Stimulated activated CD8-positive, alpha-beta memory T cell treated with anti-CD3 and anti-CD28 coated beads, Interleukin-15, amount 100 ng/mL, for 24 hours (primary cell): ENCODE measurements around the gene ATXN7L3.
A peak's percentile ranks its signal among the peaks of the same experiment; 100 is the strongest.
"Not testable (repeated sequence)": the region's sequence is repeated elsewhere in the genome, so short reads cannot be mapped to it uniquely, and the experiment has no call there.

Experiments
- DNase-seq: peaks from one replicate; pipeline ENCODE4 v3.0.0-alpha.2; 2020; ENCODE audit warnings: low read depth

Gene ATXN7L3, protein sequence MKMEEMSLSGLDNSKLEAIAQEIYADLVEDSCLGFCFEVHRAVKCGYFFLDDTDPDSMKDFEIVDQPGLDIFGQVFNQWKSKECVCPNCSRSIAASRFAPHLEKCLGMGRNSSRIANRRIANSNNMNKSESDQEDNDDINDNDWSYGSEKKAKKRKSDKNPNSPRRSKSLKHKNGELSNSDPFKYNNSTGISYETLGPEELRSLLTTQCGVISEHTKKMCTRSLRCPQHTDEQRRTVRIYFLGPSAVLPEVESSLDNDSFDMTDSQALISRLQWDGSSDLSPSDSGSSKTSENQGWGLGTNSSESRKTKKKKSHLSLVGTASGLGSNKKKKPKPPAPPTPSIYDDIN

DNA sequence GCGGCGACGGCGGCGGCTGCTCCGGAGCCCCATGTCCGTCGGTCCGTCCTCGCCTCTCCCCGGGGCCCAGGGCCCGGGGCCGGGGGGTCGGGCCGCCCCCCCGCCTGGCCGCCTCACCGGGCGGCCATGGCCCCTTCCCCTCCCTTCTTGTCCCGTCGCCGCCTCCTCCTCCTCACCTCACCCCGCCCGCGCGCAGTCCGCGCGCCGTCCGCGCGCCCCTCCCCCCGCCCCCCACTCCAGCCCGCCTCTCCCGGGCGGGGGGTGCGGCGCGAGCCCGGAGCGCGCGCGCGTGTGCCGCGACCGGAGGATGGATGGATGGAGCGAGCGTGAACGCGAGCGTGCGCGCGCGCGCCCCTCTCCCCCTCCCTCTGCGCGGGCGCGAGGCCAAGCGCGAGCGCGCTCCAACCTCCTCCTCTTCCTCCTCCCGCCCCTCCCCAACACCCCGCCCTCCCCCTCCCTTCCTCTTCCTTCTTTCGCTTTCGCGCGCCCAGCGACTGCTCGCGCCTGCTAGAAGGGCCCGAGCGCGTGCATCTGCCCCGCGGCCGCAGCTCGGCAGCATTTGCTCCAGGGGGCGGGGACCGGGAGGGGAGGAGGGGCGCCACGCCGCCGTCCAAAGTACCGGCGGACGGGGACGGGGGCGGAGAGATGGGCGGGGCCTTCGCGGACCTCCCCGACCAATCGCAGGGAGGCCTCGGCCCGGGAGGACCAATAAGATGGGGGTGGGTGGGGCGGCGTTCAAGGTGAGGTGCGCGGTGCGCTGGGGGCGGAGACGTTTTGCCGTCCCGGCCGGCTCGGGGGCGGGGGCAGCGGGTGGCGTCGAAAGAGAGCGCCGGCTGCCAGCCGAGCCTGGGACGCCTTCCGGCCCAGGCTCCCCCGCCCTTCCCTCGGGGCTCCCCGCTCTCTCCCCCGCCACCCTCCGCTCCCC lies at the start of gene ATXN7L3:
TSS of gene ATXN7L3 (minus strand) at position 332 of the 925 bp plus-strand sequence. CDS start 1,814 bp downstream, outside the sequence.
- peak; percentile 97 for DNase-seq

DNA sequence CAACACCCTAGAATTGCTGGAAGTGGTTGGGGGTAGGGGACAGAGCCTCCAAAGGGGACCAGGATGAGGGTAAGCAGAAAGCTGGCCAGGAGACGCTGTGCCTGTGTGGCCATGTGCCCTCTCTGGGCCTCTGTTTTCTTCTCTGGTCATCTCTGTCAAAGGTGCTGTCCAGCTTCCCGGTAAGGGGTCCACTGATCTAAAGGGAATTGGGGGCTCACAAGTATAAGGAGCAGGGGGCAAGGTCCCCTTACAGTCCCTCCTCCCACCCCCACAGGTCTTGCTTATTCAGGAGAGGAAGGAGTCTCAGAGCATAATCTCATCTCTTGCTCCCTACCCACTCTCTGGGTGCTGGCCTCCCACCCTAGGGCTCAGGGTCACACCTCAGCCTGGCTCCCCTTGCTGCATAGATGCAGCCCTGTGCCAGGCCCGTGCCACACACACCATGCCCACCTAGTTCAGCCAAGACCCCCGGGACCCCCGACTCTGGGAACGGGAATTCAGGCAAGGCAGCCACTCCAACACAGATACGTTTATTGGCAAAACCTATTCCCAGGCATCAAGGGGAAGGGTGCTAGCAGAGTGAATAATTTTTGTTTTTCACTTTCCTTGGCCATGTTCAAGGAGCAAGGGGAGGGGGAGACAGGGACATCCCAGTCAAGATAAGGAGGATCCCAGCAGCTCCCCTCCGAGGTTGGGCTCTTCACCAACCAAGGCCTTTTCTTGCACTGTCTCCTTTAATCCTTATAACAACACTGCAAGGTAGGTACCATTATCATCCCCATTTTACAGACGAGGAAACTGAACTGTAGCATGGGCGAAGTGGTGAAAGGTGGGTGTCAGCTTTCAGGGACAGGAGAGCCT lies 48.4 kb upstream of the ATXN7L3 start:
- no peak for DNase-seq

DNA sequence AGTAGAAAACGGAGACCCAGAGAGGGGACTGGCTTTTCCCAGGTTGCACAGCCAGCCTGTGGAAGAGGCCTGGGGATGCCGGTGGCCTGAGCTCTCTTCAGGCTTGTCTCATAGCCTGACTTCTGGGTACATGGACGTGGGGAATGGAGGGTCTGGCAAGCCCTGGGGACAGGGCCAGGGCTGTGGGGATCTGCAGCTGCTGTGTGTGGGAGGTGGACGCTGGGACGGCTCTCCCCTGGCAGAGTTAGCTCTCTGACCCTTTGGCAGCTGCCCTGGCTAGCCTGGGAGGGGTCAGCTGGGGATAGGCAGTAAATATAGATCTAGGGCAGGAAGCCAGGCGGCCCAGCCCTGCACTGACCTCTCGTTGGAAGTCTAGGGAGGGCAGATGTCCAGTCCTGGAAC lies 47.8 kb upstream of the ATXN7L3 start:
- DNase-seq = no peak

DNA sequence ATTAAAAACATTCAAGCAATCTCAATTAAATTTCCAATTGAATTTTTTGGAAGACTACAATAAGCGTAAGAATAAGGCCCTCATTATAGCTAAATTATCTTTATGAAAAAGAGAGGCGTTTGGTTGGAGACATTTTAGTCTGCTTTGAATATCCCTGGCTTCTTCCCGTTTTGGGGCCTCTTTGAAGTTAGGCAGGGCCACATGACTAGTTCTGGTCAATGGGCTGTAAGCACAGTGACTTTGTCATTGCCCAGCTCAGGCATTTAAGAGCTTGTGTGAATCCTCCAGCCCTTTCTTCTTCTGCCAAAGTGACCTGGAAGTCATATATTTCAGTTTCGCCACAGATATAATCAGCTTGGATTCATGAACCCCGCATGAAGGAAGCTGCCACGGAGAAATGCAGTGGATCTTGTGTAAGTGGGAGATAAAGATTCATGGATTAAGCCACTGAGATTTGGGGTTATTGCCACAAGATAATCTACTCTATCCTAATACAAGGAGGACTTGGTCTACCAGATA lies 41.5 kb upstream of the ATXN7L3 start:
- DNase-seq = no peak

DNA sequence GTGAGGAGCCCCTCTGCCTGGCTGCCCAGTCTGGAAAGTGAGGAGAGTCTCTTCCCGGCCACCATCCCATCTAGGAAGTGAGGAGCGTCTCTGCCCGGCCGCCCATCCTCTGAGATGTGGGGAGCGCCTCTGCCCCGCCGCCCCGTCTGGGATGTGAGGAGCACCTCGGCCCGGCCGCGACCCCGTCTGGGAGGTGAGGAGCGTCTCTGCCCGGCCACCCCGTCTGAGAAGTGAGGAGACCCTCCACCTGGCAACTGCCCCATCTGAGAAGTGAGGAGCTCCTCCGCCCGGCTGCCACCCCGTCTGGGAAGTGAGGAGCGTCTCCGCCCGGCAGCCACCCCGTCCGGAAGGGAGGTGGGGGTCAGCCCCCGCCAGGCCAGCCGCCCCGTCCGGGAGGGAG lies 38.2 kb upstream of the ATXN7L3 start:
- not testable (repeated sequence) for DNase-seq

DNA sequence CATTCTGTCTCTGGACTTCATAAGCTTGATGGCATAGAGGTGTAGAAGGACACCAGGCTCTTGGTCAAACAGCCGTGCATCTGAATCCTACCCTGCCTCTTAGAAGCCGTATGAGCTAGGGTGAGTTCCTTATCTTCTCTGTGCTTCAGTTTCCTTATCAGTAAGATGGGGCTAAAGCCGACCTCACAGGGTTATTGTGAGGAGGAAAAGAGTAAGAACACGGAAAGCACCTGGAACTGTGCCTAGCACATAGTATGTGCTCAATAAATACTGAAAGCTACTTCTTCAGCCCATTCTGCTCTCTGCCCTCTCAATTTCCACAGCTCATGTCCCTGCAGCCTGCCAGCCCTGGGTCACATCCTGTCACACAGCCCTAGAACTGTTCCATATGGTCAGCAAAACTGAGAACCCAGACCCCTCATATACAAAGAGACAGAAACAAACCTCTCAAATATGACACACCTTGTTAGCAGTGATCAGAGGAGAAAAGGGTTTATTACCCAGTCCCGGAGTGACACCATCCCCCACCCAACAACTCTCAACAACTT lies 36.8 kb upstream of the ATXN7L3 start:
- DNase-seq = no peak

DNA sequence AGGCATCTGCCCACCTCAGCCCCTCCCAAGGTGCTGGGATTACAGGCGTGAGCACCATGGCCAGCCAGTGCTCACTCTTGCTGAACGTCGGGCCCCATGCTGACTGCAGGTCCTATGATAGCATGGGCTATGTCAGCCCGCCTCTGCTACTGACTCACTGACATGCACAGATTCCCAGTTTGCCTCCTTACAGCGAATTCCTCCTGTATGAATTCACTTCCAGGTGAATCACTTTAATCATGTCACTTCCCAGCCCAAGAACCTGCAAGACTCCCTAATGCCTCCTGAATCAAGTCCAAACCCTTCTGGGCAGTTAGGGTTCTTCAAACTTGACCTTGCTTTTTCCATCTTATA lies 35.9 kb upstream of the ATXN7L3 start:
- DNase-seq = no peak

DNA sequence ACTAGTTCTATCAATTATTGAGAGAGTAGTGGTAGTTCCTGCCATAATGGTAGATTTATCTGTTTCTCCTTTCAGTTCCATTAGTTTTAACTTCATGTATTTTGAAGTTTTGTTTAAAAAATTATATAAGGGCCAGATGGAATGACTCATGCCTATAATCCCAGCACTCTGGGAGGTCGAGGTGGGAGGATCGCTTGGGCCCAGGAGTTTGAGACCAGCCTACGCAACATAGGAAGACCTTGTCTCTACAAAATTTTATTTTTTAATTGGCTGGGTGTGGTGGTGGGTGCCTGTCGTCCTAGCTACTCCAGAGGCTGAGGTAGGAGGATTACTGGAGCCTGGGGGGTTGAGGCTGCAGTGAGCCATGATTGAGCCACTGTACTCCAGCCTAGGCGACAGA lies 33.9 kb upstream of the ATXN7L3 start:
- no peak for DNase-seq

DNA sequence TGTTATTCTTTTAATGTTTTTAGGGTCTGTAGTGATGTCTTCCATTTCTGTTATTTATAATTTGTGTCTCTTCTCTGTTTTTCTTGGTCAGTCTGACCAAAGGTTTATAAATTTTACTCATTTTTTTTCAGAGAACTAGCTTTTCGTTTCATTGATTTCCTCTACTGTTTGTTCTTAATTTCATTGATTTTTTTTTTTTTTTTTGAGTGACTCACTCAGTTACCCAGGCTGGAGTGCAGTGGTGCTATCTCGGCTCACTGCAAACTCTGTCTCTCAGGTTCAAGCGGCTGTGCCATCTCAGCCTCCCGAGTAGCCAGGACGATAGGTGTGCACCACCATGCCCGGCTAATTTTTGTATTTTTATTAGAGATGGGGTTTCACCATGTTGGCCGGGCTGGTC lies 32.4 kb upstream of the ATXN7L3 start:
- no peak for DNase-seq

DNA sequence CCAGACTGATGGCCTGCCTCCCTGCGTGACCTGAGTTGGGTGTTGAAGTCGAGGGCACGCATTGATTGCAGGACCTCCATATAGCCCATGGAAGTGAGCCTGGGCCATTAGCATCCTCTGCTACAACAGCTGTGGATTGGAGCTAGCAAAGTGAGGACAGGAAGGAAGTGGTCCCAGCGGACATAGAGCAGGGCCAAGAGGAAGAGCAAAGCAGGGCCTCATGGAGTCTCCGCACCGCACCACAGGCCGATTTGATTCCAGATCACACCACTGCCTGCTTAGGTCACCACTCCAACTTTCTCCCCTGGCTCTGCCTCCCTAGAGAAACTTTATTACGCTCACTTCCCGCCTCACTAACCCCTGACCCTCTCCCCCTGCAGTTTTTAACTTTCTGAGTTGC lies 30.5 kb upstream of the ATXN7L3 start:
- no peak for DNase-seq

DNA sequence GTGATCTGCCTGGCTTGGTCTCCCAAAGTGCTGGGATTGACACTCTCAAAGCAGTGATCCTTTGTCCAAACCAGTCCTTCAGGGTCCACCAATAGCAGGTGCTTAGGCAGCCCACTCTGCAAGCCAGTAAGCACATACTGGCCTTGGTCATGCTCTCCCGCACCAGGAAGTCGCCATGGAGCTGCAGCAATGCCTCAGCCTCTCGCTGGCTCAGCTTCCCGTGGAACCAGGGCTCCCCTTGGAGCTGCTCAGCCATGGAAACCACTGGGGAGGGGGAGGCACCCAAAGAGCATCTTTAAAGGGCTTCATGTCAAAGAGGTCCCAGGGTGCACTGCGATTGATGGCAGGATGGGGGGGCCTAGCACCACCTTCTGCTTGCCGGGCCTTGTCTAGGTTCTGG lies 29.4 kb upstream of the ATXN7L3 start:
- DNase-seq = no peak

DNA sequence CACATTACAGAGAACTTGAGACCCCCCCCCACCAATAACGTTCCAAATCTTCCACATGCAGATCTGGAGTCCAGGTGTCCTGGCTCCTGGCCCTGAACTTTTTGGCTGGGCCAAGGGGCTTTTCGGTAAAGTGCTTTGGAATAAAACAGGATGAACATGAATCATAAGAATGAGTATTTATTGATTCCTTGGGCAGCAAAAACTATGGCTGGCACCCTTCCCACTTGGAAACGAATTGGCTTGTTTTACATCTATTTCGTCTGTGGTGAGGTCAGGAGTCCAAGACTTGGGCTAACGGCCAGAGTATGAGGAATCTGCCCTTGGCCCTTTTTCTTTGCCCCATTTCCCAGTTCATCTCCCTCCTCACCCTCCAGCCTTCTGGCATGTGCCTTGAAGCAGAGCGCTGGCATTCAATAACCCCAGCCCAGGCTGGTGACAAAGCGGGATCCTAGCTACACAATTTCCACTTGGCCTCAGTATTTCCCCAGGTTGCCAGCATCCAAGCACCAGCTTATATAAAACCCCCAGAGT lies 23.9 kb upstream of the ATXN7L3 start:
- no peak for DNase-seq

DNA sequence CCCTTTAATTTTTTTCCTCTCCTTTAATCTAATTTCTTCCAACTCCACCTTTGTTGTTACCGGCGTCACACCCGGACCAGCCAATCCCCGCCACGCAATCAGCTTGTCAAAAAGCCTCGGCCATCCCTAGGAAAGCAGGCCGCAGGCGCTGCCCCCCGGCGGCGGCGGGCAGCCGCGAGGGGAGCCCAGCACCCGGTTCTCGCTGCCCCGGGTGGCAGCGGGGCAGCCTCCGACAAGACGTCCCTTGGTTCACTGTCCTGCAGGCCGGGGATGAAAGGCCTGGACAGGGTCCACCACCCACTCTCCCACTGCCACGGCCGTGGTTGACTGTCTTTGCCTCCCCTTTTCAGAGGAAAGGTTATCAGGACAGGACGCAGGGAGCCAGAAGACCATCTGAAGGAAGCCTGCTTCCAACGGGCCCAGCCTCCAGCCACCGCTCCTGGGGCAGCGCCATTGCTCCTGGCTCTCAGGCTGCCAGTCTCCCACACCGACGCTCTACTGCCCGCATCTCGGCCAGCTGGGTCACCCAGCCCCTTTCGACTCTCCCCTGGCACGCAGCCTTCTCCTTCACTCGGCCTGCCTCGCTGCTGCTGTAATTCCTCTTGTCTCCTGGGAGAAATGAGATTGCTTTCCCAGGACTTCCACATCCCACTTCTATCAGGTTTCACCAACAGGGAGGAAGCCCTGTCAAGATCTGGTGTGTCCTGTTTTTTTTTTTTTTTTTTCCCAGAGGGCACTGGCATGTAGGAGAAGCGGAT lies 22.6 kb upstream of the ATXN7L3 start:
- no peak for DNase-seq

DNA sequence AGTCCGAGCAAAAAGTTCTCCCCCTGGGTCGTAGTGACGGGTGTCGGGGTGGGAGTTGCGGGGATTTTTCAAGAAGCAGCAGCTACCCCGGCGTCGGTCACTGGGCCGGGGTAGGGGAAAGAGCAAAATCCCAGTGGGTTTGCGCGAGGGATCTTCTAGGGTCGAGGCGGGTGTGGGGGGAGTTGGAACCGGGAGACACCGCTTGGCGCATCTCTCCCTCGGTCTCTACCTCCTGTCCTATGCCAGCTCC lies 22.1 kb upstream of the ATXN7L3 start:
- no peak for DNase-seq

DNA sequence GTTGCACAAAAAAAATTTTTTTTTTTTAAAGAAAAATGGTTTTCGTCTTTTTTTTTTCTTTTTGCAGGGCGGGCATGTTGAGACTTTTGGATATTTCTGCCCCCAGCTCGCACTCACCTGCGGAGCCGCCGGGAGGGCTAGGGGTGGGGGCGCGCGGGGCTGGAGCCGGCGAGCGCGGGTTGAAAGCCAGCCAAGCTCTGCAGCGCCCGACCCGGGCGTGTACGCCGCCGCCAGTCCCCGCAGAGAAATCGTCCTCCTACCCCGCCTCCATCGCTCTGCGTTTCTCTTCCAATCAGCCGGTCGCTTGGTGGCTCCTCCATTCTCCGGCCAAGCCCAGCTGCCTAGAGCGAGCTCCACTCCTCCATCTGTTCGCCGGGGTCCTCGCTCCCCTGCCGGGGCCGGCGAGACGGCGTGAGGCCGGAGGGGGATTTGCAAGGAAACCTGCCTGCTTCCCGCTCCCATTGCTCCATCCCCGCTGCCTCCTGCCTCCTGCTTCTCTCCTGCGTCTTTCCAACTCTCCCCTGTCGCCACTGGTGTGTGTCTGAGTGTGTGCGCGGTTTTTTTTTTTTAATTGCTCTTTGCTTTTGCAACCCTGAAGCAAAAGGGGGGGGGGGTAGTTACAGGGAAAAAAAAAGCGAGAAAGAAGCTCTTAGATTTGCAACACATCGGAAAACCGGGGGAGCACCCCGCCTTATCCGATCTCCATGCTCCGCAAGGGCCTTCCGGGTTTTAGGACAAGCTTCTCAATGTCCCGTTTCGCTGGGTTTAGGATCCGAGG lies 21.6 kb upstream of the ATXN7L3 start:
- no peak for DNase-seq

DNA sequence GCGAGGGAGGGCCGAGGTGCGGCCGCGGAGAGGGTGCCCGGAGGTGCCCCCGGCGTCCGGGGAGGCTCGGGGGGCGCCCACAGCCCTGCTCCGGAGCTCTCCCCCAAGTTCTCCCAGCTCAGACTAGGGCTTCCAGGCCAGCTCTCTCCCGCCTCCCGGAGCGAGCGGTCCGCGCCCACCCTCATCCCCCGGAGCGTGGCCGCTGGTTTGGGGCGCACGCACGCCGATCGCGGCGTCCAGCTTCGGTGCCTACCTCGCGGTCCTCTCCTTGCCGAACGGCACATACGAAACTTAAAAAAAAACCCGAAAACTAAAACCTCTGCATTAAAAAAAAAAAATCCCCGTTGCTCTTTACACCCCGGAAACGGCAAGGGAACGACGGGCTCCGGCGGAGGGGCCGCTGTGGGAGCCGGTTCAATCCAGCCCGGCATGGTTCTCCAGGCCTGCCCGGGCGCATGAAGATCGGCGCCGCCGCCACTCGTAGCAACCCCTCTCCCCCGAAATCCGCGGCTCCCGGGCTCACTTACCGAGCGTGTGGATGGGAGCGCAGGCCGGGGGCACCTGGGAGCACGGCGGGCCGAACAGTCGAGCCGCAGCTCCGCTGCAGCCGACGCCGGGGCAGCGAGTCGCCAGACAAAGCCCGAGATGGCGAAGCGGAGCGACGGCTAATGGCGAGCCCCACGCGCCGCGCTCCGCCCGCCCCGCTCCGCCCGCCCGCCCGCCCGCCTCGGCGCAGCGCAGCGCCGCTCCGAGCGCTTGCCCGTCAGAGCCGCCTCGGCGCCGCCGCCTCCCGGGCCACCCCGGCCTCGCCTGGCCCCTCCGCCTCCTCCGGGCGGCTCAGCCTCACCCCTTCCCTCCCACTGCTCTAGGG lies 20.8 kb upstream of the ATXN7L3 start:
- no peak for DNase-seq

DNA sequence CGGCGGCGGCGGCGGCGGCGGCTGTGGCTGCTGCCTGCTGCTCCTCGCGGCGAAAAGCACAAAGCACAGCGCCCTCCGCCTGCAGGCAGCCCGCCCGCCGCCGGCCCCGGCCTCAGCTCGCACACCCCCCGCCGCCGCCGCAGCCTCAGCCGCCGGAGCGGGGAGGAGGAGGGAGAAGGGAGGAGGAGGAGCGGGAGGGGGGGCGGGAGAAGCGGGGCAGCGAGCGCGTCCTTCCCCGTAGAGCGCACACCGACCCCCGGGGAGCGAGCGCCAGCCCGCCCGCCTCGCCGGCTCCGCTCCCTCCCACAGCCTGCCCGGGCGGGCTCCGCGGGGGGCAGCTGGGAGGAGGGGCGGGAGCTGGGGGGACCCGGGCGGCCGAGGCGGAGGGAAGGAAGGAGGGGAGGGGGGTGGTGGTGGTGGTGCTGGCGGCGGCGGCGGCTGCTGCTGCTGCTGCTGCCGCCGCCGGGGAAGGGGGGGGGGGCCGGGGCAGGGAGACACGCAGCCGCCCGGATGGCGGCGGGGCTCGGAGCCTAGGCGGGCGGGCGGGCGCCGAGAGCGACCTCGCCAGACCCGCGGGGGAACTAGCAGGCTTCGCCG lies 20.0 kb upstream of the ATXN7L3 start, which contains the start of gene UBTF:
TSS of gene UBTF (minus strand) at position 60 of the 597 bp plus-strand sequence. CDS start 1,446 bp downstream, outside the sequence.
- DNase-seq = no peak

DNA sequence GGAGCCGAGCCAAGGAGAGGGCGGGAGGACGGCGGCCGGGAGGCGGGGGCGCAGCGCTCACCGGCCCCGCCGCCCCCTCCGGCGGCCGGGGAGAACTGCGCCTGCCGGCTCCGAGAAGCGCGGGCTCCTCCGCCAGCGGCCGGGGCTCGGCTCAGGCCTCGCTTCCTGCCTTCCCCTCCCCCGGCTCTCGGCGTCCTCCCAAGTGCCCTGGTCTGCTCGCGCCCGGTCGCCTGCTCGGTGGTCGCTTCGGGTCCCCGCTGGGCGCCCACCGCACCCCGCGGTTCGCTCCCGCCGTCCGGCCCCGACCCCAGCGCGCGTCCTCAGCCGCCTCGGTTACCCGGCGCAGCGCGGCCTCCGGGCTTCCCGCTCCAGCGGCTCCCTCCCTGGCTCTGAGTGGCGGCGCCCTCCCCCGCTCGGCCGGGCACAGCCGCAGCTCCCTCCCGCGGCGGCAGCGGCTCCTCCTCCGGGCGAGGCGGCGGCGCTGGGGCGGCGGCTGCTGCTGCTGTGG lies 19.5 kb upstream of the ATXN7L3 start:
- DNase-seq = no peak
